Sigmoid colon (tissue), 3 donors: Measurements from ENCODE around the gene MCU.

ENCODE experiments used
- POLR2A ChIP-seq, 2 donors: fragments of 450-650 bp; IDR thresholded peaks; one replicate each; pipeline ENCODE4 v1.6.1; 2016; ENCODE audit warnings: antibody characterized with exemption in 2 of 2, mild to moderate bottlenecking in 2 of 2, moderate library complexity in 2 of 2
- TF ChIP-seq, protein P1 (sequence below), 4 experiments: fragments of 450-650 bp in 3 of 4; fragments of 200-600 bp in 1 of 4; IDR thresholded peaks; one replicate each; pipeline ENCODE4 v1.5.1; 2016 to 2019; ENCODE audit warnings: antibody characterized with exemption in 4 of 4, mild to moderate bottlenecking in 3 of 4, moderate library complexity in 2 of 4

GRCh38 chr10:72828294-72828693, 136.4 kb downstream of the MCU start:
- TF ChIP-seq, protein P1, sequence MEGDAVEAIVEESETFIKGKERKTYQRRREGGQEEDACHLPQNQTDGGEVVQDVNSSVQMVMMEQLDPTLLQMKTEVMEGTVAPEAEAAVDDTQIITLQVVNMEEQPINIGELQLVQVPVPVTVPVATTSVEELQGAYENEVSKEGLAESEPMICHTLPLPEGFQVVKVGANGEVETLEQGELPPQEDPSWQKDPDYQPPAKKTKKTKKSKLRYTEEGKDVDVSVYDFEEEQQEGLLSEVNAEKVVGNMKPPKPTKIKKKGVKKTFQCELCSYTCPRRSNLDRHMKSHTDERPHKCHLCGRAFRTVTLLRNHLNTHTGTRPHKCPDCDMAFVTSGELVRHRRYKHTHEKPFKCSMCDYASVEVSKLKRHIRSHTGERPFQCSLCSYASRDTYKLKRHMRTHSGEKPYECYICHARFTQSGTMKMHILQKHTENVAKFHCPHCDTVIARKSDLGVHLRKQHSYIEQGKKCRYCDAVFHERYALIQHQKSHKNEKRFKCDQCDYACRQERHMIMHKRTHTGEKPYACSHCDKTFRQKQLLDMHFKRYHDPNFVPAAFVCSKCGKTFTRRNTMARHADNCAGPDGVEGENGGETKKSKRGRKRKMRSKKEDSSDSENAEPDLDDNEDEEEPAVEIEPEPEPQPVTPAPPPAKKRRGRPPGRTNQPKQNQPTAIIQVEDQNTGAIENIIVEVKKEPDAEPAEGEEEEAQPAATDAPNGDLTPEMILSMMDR (IDR thresholded peaks at IDR 0.05) = no peak
- no peak for TF ChIP-seq POLR2A (IDR thresholded peaks at IDR 0.05)
